CD4-positive, alpha-beta T cell treated with Interleukin-6 for 4 hours (primary cell): ENCODE data around the gene ZC3H12D.
"Not testable (repeated sequence)": the region's sequence is repeated elsewhere in the genome, so short reads cannot be mapped to it uniquely, and the experiment has no call there.

Source experiments
- DNase-seq: peaks from one replicate; pipeline ENCODE4 v3.0.0-alpha.2; 2020; ENCODE audit warnings: mixed read lengths

Gene ZC3H12D

GRCh38 chr6:149457316-149457884, 27.4 kb downstream of the ZC3H12D start:
- DNase-seq, result no peak

DNA sequence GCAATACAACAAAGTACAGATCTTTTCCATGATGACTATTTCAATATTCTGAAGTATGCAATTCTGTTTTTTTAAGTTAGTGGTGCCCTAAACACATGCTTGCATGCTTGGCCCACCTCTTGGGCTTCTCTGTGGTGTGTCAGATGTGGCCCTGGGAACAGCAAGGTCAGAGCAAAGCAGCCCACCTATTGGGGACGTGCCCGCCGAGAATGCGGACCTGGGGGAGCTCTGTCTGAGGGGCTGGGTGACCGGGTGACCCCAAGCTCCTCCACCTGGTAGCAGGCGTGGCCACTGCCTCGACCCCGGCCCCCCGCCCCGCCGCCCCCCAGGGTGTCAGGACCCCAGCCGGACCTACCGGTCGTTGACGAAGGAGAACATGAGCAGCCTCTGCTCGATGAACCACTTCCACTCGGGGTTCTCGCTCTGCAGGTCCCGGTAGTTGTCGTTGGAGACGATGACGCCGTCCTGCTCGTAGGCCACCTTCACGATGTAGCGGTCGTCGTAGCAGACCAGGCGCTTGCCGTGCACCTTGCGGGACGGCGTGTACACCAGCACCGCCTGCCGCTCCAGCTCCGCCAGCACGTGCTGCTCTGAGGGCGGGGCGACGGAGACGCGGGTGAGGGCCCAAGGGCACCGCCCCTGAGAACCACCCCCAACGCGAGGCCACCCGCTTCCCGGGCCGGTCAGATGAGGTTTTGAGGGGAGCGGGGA, 28.3 kb downstream of the ZC3H12D start:
- DNase-seq, result no peak

GRCh38 chr6:149455031-149455732, 29.6 kb downstream of the ZC3H12D start:
- no peak for DNase-seq

DNA sequence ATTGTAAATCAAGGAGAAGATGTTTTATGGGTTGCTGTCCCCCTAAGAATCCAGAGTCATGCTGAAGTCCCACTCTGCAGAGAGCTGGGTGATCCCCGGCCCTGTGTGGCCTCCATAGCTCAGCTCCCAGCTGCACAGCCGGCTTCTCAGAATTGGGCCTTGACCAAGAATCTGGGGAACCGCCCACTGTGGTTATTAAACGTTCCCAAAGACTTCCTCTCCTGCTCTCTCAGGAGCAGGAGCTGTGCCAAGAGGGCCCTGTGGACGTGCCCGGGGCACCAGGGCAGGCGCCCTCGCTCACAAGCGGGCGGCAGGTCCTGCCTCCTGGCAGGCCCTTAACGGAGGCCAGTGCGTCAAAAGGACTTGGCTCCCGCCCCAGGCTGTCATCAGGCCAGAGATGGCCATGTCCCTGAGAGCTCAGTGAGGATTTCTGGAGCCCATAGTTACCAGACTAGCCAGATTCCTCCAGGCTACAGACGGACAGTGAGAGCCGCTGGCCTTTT, 30.4 kb downstream of the ZC3H12D start:
- DNase-seq, result no peak

DNA sequence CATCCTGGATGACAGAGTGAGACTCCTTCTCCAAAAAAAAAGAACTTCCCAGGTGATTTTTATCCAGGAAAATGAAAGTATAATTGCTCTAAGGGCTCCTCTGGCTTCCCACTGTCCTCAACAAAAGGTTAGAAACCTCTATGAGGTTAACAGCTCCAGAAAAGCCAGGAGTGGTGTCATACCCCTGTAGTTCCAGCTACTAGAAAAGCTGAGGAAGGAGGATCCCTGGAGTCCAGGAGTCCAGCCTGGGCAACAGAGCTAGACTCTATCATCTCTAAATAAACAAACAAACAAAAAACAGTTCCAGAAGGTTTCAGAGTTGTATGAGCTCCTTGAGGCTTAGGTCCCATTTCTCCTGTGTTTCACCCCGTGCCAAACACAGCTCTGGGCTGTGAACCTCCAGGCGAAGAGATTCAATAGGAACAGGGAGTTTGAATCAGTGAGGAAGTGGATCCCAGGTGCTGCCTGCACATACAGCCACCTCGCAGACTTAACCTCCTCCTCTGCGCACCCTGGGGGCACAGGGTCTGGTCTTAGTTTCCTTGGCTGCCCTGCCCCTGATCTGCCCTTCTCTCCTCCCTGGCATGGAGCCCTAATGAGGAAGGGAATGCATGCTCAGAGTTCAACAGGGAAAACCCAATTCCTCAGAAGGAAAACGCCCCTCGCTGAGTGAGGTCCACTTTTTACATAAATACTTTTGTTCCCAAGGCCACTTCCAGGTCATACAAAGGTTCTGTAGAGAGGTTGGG, 31.0 kb downstream of the ZC3H12D start:
- no peak for DNase-seq

DNA sequence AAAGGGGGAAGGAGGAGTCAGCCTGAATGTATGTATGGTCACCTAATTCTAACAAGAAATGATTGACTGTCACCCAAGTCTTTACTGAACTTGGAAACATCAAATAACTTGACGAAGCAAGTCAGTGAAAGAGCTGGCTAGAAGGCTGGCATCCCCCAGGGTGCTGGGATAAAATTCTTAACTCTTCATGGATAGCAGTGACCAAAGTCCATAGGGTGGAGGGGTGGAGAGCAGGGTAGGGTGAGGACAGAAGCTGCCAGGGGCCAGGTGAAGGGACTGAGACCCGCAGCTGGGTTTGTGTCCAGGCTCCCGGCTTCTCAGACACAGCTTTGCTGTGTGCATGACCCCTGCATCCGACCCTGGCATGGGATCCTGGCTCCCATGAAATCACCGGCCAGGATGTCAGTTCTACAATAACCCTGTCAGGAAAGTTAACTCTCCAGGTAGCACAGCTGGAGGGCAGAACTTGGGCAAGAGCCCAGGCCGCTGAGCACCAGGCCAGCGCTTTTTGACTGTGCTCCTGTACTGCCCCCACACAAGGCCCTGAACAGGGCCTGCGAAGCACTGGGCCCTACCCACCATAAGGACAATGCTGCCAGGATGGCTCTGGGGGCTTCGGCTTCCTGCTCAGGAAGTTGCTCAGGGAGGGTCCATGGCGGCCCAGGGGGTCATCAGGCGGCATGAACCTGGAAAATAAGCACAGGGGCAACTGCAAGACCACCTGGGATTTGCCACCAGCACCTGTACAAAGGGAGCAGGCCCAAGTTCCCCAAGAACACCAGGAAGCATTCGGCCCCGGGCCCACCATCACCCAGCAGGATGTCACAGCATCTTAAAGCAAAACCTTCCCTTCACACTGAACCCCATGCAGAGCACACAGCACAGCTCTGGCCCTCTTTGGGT, 32.5 kb downstream of the ZC3H12D start:
- DNase-seq, result no peak

- peak; percentile 40 for DNase-seq
These were observed 33.3 kb downstream of the ZC3H12D start for GRCh38 chr6:149451376-149452036.

- DNase-seq, result no peak
These were observed 34.0 kb downstream of the ZC3H12D start for GRCh38 chr6:149450679-149451375.

DNA sequence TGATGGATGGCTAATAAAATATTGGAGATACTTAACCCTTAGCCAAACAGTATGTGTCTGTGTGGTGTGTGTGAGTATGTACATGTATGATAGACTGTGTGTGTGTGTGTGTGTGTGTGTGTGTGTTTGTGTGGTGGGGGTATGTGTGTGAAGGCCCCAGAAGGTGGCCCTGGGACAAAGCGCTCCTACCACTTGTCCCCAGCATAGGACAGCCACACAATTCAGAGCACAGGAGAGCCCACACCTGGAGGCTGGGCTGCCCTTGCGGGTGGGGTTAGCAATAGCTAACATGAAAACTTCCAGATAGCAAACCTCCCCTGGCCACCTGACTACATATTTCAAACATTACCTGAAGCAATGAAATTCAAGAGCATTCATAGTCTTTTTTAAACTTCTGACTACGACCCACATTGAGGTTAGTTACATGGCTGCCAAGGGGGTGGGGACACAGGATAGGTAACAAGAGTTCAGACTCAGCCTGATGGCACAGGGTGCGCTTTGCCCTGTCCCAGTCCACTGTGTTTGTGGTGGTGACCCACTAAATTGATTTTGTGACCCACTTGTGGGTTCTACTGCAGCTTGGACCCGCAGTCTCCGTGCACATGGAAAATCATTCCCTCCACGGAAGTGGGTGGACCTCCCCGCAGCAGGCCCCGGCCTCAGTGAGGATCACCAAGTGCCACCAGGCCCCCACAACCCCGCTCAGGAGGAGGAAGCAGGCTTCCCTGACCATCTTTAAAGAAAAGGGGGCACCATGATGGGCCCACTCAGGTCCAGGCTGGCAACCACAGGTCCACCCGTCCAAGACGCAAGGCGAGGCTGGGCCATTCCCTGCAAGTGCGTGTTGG, 34.8 kb downstream of the ZC3H12D start:
- no peak for DNase-seq

GRCh38 chr6:149448821-149449453, 35.9 kb downstream of the ZC3H12D start:
- no peak for DNase-seq

DNA sequence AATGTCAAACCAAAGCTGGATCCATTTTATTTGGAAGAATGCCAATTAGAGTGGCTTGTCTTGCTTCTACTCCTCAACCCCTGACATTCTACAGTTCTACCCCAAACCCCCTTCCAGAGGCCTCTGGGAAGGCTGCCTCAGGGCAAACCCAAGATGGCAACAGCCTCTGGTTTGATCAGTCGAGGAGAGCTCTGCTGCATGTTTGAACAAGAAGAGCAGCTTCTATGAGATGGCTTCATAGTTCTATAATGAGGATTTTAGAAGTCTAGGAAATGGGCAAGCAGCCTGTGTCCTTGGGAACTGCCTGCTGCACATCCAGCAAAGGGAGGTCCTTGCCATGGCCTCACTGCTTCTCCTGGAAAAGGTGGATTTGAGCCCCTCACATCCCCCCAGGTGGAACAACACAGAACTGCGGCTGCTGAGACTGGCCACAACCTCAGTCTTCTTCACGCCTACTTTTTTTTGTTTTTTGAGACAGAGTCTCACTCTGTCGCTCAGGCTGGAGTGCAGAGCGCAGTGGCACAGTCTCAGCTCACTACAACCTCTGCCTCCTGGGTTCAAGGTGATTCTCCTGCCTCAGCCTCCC, 37.9 kb downstream of the ZC3H12D start:
- no peak for DNase-seq

DNA sequence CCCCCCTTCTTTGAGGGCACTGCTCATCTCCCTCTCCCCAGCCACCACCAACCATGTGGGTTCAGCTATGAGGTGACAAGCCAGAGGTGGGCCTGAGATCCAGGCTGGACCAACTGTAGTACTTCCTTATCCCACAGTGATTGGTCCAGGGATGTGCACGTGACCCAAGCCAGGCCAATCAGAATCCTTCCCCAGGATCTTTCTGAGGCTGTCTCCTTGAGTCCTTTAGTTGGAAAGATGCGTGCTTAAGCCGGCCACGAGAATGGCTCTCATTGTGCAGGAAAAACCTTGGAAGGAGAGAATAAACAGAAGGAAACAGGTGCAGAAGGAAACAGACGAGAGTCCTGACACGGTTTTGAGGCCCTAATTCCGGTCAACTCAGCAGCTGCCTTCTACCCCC, 39.2 kb downstream of the ZC3H12D start:
- no peak for DNase-seq

DNA sequence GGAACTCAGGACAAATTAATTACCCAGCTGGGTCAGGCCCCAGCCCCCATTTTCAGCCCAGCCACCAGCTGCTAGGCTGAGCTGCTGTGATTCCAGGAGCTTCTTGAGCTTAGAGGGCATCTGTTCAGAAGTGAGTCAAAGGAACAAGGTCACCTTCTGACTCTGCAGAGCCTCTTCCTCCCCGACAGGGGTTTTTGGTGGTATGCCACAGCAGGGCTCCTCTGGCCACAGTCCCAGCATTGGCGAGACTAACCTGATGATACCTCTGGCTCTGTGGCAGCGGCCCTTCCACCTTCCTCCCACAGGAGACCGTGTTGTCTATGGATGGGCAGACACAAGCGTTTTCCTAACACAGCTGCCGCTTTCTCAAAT, 39.7 kb downstream of the ZC3H12D start:
- DNase-seq, result no peak

DNA sequence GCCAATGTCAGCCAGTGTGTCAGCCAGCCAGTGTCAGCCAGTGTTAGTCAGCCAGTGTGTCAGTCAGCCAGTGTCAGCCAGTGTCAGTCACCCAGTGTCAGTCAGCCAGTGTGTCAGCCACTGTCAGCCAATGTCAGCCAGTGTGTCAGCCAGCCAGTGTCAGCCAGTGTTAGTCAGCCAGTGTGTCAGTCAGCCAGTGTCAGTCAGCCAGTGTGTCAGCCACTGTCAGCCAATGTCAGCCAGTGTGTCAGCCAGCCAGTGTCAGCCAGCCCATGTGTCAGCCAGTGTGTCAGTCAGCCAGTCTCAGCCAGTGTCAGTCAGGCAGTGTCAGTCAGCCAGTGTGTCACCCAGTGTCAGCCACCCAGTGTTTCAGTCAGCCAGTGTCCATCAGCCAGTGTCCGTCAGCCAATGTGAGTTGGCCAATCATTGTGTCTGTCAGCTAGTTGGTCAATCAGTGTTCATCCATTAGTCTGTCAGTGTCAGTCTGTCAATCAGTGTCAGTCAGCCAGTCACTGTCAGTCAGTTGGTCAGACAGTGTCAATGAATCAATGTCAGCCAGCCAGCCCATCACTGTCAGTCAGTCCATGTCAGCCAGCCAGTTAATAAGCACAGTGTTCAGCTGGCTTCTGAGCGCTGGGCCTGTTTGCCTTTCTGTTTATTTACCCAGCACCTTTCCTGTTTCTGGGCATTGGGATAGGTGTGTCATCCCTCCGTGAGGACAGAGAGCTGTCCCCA, 40.3 kb downstream of the ZC3H12D start:
- DNase-seq, result not testable (repeated sequence)

DNA sequence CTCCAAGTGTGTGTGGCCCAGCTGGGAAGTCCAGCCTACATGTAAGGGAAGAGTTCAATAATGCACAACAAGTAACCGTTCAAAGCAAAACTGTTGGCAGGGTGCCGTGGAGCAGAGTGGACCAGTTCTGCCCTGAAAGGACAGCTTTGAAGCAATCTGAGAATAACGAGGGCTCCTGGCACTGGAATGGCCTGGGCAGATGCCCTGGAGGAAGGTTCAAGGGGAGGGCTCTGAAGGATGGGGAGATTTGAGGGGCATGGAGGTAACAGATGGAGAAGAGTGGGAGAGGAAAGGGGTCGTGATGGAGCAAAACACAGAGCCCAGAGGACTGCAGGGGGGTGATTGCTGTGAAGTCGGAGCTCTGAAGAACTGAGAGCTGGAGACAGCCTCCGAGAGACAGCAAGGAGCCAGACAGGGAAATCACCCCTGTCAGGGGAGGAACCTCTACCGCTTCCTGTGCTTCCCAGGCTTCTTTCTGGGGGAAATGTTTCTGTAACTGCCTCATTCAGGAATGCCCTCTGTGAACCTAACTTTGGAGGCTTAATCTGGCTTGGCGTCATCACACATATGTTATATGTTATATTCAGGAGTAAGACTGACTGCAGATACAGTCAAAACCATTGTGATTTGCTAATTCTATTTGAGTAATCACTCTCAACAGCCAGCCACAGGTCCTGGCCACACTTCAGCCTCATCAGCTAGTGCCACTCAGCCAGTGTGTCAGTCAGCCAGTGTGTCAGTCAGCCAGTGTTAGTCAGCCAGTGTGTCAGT, 41.2 kb downstream of the ZC3H12D start:
- no peak for DNase-seq

DNA sequence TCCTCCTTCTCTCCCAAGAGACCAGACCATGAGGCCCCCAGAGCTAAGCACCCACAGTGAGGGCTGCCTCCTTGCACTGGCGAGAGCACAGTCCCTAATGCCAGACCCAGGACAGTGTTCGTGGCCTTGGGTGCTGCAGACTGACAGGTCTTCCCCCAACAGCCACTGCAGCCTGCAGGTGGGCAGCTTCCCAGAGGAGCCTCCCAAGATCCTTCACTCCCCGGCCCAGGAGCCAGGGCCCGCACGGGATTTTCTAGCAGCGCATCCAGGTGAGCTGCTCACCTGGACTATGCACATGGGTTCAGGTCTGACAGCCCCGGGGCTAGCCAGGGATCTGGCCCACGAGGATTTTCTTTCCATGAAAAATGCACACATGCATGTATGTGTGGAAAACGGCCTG, 43.1 kb downstream of the ZC3H12D start:
- DNase-seq, result no peak
